ENCODE data around the gene MAGEB1.

The MAGEB1 gene

DNA sequence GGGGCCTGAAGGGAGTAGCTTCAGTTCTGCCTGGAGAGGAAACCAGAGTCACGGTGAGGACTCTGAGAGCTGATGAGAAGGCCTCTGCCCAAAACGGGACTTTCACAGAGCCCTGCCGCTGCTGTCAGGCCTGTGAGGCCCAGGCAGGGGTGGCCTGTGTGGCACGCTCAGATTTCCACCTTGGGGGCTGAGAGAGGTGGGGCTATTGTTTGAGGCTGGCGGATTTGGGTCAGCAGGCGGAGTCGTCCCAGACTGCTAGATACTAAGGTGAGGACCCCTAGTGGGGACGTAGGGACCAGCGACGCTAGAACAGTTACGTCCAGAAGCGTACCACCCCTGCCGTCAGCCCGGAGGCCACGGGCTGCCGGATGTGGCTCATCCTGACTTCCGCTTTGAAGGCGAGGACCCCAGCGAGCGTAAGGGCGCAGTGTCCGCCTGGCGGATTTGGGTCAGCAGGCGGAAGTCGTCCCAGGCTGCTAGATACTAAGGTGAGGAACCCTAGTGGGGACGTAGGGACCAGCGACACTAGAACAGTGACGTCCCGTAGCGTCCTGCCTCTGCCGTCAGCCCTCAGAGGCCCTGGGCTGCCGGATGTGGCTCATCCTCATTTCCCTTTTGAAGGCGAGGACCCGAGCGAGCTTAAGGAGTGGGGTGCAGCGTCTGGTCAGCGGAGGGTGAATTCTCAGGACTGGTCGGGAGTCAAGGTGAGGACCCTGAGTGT lies at the start of gene MAGEB1:
Gene MAGEB1, plus strand, starts transcription at position 378 of the 721 bp plus-strand sequence. CDS start 3,348 bp downstream, outside the sequence.
- DNase-seq: no peak

DNA sequence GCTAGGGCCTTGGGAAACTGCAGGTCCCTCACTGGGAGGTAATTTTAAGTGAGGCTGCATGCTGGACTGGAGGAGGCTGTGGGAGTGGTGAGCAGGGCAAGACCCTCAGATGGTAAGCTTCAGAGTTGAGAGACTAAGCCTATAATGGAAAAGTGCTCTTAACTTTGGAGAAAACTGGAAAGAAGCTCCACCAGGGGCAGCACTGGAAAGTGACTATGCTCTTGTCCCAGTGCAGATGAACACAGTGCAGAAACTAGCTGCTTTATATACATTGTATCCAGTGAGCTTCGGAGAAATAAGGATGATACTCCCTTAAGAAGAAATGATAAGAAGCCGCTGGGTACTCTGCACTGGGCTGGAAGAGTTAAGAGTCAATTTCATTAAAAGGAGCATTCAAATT lies 34.8 kb upstream of the MAGEB1 start:
- no peak for DNase-seq

GRCh38 chrX:30215357-30215843 lies 31.5 kb upstream of the MAGEB1 start, which contains the start of gene MAGEB2:
Gene MAGEB2 (plus strand): TSS chrX:30215563. CDS start chrX:30218581, 3,018 bp downstream.
- DNase-seq: no peak

DNA sequence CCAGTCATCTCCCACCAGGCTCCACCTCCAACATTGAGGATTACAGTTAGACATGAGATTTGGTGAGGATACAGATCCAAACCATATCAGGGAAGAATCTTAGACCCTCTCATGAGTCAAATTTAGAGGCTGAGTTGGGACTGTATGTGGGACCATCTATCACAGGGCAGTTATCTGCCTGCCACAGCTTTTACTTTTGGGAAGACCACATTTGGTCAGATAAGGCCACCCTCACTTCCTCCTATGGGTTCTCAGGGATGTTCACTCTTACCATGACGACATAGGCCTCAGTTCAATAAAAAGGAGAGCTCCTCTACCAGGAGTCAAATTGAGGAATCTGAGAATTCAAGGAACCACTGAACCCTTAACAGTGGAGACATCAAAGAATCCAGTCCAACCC lies 29.5 kb upstream of the MAGEB1 start:
- peak; percentile 71 for DNase-seq

DNA sequence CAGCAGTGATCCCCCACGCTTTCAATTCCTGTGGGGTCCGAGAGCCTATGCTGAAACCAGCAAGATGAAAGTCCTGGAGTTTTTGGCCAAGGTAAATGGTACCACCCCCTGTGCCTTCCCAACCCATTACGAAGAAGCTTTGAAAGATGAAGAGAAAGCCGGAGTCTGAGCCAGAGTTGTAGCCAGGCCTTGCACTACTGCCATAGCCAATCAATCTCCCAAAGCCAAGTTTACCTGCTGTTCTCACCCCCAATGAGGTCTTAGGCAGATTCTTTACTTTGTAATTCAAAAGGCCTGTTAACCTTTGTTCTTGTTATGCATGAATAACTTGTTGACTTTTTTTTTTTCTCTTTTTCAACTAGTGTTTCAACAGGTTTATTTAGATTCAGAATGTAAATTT lies 27.6 kb upstream of the MAGEB1 start:
- DNase-seq: no peak

- DNase-seq: peak; percentile 49
Observed at GRCh38 chrX:30220661-30221060, 26.3 kb upstream of the MAGEB1 start.

DNA sequence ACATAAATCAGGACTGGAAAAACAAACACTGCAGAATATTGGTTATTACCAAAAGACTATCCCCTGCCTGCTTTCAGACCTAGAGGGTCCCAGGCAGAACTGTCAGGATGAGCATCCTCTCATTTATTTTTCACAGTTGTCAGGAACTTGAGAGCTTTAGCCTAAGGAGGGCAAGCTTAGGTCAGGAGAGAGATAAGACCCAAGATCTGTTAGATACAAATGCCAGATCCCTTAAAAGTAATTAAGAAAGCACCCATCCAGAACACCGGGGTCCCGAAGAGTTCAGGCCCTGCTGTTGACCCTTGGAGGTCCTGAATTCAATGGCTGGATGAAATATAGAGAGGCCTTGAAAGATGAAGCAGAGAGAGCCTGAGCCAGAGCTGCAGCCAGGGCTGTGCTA lies 22.4 kb upstream of the MAGEB1 start:
- no peak for DNase-seq

DNA sequence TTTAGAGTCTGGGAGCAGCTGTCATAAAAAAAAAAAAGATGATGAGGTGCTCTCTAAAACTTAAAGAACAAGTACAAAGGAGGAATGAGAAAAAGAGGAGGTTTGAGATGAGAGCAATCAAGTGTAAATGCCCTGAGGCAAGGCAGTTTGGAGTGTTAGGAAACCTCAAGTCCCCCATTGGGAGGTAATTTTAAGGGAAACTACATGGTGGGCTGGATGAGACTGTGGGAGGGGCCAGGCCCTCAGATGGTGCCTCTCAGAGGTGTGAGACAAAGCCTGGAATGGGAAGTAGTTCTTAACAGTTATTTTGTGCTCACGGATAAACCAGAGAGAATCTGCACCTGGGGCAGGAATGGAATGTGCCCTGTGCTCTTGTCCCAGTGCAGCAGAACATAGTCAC lies 18.4 kb upstream of the MAGEB1 start:
- DNase-seq: no peak

DNA sequence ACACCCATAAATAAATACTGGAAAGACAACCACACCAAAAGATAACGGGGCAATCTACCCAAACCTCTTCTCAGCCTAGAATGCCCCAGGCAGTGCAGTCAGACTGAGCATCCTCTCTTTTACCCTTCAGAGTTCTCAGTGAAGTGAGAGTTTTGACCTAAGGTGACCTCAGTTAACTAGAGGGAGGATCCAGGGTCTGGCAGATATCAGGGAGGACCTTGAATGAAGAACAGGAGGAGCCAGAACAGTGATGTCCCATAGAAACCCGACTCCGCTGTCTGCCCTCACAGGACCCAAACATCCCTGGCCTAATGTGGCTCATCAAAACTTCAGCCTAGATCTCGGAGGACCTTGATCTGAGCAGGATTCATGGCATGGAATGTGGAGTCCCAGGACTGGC lies 16.6 kb upstream of the MAGEB1 start, which contains the start of gene MAGEB3:
Gene MAGEB3, plus strand, starts transcription at position 263 of the 400 bp plus-strand sequence. CDS start 5,268 bp downstream, outside the sequence.
- DNase-seq: no peak

GRCh38 chrX:30241724-30242415 lies 5.1 kb upstream of the MAGEB1 start, which contains the start of gene MAGEB4:
Gene MAGEB4 (plus strand): TSS chrX:30242000. CDS start chrX:30242136, 136 bp downstream.
- no peak for DNase-seq

DNA sequence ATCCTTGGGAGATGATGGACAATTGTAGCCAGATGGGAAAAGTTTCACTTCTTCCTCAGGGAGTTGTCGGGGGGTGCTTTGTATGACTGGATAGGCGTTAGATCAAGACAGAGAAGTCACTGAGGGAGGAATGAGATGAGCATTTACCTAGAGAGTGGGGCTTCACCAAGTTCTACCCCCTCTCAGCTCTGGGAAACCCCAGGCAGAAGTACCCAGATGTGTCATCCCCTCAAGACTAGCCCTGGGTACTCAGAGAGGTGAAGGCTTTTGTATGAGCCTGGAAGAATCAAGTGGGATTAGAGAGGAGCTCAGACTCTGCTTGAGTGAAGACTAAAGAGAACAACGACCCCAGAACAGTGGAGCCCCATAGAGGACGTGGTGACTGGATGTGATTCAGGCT lies 1.9 kb downstream of the MAGEB1 start:
- DNase-seq: no peak

DNA sequence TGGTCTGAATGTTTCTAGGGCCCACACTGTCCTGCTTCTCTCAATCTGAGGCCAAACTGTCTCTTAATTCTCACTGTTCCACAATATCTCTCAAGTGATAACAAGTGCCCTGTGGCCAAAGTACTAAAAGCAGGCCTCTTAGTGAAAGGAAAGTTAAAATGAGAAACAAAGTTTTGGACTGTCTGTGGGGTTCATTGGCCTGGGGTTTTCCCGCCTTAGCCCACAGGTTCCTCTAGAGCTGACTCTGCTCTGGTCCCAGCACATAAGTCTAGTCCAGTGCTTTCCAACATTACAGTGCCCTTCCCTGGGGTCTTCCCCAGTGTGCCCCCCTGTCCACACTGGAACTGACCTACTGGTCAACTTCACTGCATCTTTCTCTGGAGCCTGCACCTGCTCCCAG lies 6.3 kb downstream of the MAGEB1 start:
- DNase-seq: no peak

- no peak for DNase-seq
Observed at GRCh38 chrX:30259927-30260326, 13.0 kb downstream of the MAGEB1 start.

GRCh38 chrX:30261012-30261411 lies 14.1 kb downstream of the MAGEB1 start:
- no peak for DNase-seq

DNA sequence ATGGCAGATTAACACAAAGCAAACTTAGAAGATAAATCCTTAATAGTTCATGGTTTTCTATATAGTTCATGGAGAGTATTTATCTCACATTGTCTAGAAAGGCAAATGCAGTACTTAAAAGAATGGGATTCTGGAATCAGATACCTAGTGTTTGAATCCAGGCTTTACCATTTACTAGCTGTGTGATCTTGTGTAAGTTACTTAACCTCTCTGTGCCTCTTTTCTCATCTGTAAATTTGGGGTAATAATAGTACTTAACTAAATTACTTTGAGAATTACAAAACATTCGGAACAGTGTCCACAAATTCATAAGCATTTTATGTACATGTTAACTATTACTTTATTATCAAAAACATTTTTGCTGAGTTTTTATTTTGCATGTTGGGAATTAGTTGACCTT lies 15.8 kb downstream of the MAGEB1 start:
- no peak for DNase-seq

- no peak for DNase-seq
Observed at GRCh38 chrX:30270639-30271038, 23.7 kb downstream of the MAGEB1 start.

DNA sequence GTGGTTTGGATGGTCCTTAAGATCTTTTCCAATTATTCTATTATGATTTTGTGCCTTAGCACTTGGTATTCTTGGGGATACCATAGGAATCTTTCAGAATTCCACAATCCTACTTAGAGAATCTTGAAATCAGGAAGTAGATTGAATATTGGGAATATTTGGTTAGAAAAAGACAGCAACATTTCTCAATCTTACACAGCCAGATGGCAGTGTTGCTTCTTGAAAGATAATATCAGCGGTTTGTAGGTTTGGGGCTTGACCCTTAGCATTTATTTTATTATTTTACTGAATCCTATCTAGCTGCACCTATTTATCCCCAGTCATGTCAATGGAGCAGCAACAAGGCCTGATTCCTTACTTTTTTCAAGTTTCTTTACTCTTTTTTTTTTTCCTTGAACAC lies 28.6 kb downstream of the MAGEB1 start:
- DNase-seq: peak; percentile 9

GRCh38 chrX:30278365-30278764 lies 31.4 kb downstream of the MAGEB1 start:
- no peak for DNase-seq

DNA sequence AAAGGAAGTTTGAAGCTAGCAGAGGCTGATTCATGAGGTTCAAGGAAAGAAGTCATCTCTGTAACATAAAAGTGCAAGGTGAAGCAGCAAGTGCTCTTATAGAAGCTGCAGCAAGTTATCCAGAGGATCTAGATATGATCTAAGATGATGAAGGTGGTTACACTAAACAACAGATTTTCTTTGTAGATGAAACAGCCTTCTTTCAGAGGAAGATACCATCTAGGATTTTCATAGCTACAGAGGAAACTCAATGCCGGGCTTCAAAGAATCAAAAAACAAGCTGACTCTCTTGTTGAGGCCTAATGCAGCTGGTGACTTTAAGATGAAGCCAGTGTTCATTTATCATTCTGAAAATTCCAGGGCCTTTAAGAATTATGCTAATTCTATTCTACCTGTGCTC lies 33.5 kb downstream of the MAGEB1 start:
- no peak for DNase-seq

DNA sequence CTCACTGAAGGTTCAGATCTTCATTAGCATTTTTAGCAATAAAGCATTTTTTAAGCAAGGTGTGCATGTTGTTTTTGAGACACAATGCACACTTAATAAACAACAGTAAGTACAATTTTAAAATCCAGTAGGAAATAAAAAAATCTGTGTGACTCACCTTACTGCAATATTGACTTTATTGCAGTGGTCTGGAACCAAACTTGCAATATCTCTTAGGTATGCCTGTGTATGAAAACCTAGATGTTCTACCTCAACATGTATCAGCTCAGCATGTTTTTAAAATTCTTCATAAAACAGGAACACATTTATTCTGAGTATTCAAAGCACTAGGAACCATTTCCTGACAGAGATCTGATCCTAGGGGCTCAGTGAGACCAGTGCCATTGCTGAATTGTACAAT lies 35.6 kb downstream of the MAGEB1 start:
- DNase-seq: no peak

DNA sequence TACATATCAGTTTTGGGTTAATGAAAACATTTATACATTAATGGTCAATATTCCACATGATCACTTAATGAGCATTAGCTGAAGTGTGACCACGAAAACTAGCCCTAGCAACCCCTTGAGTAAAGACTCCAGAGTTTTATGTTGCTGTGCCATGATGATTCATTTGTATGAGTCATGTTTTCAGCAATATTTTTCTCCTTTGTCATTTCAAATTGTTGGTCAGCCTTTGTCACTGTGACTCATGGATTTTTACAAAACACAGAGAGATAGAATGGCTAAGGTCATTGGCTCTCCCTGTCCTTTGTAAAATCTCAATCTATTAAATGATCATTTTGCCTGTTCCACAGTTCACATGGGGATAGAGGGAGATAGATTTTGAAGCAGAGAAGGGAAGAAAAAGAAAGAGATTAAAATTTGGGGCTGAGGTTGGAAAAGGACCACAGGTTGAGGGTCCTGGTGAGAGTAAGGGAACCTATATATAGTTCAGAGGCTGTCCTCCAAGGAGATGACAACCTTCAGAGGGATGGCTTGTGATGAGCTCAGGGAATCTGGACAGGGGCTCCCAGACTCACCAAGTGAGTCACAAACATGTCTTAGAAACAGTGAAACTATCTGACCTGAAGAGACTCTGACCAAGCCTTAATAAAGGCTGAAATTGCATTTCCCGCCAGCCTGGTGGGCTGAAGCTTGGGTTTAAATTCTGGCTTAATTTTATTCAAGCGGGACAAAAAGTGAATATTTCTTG lies 36.7 kb downstream of the MAGEB1 start:
- peak; percentile 55 for DNase-seq

GRCh38 chrX:30296408-30297254 lies 49.7 kb downstream of the MAGEB1 start:
- DNase-seq: no peak
